HG02759 (cell line): ENCODE results near the gene DEPDC1B.
"Not testable (repeated sequence)": the region's sequence is repeated elsewhere in the genome, so short reads cannot be mapped to it uniquely, and the experiment has no call there.

Experiments
- ATAC-seq: cut with Tn5 transposase; IDR thresholded peaks from one replicate; pipeline ENCODE4 v1.9.1; 2021; ENCODE audit warnings: mild to moderate bottlenecking, moderate library complexity; ENCODE audit not compliant: unreplicated experiment

DEPDC1B gene

DNA sequence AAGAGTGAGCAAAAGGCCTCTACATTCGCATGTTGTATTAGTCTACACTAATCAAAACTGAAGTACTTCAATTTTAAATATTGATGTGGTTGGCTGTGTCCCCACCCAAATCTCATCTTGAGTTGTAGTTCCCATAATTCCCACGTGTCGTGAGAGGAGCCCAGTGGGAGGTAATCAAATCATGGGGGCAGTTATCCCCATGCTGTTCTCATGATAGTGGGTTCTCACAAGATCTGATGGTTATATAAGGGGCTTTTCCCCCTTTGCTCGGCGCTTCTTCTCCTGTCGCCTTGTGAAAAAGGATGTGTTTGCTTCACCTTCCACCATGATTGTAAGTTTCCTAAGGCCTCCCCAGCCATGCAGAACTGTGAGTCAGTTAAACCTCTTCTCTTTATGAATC lies 112.7 kb downstream of the DEPDC1B start:
- not testable (repeated sequence) for ATAC-seq

DNA sequence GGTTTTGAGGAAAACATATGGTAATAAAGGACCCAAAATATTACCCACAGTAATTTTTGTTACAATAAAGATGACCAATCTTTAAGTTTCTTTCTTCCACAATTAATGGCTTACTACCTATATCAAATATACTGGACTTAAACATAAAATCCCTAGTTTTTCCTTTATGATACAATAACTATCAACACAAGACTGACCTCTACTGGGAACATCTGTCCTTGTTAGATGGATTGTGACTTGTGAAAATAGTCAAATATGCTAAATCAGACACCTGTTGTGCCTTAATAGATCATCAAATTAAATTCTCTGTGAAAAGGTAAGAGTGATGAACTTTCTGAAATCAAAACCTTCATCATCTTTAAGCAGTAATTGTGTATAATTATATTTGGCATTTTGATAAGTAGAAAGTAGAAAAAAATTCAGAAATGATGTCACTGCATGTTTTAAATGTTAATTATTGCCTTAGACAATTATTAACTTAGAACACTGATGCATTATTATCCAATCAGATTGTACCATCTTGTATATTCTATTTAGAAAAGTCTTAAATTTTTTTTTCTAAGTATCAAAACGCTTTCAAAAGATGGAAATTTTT lies 113.6 kb downstream of the DEPDC1B start:
- ATAC-seq = no peak

DNA sequence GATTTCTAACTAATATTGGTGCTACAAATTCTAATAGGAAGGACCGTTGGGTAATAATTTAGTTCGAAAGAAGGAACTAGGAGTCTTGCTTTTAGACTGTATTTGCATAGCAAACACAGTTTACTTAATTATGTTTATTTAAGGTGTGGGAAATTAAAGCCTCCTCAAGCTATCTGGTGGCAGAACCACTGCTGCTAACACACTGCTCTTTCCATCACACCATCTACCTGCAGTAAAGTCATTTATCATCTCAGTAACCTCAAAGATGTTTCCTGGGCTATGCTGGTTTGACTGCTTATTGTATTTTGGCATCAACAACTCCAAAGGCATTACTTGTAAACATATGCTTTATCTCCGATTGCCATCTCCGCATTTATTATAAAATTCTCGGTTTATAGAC lies 114.3 kb downstream of the DEPDC1B start:
- ATAC-seq = no peak

DNA sequence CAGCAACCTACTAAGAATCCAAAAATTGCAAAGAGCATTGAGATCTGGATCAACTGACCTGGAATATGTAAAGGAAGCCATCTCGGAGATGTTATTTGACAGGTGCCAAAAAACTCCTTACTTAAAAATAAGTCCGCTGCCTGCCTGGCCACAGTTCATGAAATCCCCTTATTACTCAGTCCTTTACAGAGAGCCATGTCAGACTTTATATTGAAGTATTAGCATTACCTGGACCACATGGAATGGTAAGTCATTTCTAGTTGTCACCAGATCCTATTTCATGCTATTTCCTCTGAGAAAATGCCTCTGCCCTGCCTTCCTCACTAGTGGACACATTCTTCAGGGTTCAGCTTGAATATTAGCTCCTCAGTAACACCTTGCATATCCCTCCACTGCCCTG lies 115.7 kb downstream of the DEPDC1B start:
- ATAC-seq = no peak

DNA sequence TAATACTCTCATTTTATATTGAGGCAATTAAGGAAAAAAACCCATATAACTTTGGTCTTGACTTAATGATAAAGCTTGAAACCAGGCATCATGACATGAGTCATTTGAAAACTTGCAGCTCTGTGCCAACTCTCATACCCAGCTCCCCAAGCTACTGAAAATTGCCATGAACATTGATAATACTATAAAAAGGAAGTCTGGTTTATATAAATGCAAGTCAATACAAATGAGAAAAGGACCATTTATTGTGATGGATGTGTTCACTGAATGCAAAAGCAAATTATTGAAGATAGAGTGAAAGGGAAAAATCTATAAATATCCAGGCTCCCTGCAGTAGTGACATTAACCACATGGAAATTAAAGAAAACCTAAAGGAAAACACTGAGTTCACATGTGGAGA lies 116.3 kb downstream of the DEPDC1B start:
- ATAC-seq = no peak

DNA sequence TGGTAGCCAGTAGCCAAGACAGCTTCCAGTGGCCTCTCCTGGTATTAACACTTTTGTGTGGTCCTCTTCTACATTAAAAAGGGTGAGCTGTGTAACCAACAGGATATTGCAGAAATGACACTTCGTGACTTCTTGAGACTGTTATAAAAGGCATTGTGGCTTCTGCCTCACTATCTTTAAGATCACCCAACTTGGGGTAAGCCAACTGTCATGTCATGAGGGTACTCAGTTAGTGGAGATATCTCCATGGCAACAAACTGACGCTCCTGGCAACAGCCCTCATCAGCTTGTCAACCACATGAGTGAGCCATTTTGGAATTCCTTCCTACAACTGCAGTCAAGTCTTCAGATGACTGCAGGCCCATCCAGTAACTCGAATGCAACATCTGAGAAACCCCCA lies 121.7 kb downstream of the DEPDC1B start:
- ATAC-seq = no peak

DNA sequence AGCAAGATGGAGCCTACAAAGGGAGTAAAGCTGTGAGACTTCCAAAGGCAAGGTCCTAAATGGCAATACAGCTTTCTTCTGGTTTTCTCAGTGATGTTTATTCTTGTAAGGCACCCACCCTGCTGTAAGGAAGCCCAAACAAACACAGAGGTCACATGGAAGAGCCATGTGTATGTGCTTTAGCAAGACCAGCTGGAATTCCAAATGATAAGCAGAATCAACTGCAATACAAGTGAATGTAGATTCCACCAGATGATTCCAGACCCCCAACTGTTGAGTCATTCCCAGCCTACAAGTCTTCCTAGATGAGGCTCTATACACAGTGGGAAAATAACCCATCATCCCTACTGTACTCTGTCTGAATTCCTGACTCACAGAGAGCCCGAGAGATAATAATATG lies 122.8 kb downstream of the DEPDC1B start:
- no peak for ATAC-seq

DNA sequence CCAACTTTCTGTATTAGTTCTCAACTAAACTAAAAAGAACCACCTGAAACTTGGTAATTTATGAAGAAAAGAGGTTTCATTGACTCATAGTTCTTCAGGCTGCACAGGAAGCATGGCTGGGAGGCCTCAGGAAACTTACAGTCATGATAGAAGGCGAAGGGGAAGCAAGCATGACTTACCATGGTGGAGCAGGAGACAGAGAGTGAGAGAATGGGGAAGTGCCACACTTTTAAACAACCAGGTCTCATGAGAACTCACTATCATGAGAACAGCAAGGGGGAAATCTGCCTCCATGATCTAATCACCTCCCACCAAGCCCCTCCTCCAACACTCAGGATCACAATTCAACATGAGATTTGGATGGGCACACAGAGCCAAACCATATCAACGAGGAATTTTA lies 123.5 kb downstream of the DEPDC1B start:
- no peak for ATAC-seq

DNA sequence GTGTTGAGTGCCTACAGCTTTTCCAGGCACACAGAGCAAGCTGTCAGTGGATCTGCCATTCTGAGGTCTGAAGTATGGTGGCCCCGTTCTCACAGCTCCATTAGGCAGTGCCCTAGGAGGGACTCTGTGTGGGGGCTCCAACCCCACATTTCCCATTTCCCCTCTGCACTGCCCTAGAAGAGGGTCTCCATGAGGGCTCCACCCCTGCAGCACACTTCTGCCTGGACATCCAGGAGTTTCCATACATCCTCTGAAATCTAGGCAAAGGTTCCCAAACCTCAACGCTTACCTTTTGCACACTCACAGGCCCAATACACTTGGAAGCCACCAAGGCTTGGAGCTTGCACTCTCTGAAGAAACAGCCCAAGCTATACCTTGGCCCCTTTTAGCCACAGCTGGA lies 131.3 kb downstream of the DEPDC1B start:
- no peak for ATAC-seq

DNA sequence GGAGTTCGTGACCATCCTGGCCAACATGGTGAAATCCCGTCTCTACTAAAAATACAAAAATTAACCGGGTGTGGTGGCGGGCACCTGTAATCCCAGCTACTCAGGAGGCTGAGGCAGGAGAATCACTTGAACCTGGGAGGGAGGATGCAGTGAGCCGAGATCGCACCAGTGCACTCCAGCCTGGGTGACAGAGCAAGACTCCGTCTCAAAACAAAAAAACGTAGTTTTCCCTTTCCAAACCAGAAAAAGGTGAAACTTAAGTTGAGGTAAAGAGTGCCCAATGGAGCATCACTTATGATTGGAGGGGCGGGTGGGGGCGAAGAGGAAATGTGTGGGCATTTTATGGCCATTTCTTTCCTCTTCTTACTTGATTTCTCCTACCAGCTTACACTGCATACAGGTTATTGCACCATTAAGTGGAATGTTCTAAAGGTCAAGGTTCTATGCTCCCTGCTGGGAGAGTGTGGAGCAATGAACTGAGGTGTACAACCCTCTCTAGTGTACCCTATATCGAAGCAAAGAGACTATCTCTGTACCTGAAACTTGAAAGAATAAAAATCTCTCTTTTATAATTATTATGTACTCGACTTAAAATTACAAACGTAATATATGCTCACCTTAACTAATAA lies 136.2 kb downstream of the DEPDC1B start:
- ATAC-seq = no peak

DNA sequence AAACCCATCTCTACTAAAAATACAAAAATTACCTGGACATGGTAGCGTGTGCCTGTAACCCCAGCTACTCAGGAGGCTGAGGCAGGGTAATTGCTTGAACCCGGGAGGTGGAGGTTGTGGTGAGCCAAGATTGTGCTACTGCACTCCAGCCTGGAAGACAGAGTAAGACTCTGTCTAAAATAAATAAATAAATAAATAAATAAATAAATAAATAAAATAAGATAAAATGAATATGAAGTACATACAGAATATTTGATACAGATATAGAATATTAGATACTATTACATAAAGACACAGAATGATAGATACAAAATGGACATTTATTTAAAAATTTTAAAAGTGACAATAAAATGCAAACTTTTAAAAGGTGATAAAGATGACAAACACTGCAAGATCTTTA lies 146.7 kb downstream of the DEPDC1B start:
- not testable (repeated sequence) for ATAC-seq

DNA sequence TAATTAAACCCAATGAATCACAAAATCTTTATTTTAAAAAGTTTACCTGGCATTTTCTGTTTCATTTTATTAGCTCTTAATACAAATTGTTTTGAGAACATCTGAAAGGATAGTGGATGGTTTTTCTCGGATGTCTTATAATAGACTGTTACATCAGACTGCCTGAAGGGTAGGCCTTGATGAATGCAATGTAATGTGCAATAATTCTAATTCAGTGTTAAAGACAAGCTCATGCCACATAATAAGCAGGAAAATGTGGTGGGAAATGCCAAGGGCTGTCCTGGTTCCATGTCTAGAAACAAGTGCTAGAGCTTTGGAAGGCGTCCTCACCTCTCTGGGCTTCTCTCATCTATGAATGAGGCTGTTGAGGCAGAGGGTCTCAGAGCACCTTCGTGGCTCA lies 148.1 kb downstream of the DEPDC1B start:
- no peak for ATAC-seq

DNA sequence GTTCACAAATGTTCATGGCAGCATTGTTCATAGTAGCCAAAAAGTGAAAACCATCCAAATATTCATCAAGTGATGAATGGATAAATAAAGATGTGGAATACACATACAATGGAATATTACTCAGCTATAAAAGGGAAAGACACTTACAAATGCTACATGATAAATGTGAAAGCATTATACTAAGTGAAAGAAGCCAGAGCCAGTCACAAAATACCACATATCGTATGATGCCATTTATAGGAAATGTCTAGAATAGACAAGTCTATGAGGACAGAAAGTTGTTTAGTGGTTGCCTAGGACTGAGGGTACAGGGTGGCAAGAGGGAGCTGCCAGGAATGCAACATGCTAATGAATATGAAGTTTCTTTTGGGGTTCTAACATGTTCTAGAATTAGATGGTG lies 148.7 kb downstream of the DEPDC1B start:
- no peak for ATAC-seq

DNA sequence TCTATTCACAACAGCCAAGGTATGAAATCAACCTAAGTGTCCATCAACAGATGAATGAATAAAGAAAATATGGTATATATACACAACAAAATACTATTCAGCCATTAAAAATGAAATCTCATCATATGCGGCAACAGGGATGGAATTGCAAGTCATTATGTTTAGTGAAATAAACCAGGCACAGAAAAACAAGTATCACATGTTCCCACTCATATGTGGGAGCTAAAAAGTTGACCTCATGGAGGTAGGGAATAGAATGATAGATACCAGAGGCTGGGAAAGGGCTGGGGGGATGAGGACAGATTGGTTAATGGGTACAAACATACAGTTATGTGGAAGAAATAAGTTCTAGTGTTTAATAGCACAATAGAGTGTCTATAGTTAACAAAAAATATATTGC lies 149.7 kb downstream of the DEPDC1B start:
- ATAC-seq = no peak

DNA sequence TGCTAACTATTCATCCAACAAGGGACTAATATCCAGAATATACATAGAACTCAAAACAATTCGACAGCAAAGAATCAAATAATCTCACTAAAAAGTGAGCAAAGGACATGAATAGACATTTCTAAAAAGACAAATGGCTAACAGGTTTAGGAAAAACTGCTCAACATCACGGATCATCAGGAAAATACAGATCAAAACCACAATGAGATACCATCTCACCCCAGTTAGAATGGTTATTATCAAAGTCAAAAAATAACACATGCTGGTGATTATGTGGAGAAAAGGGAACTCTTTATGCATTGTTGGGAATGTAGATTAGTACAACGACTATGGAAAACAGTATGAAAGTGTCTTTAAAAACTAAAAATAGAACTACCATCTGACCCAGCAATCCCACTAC lies 150.1 kb downstream of the DEPDC1B start:
- ATAC-seq = no peak
